Stimulated activated CD4-positive, alpha-beta T cell treated with anti-CD3 and anti-CD28 coated beads, Interleukin-4, amount 100 ng/mL, for 48 hours (primary cell): ENCODE results near the gene BRF1.

Experiments
- DNase-seq, 2 donors: peaks; one replicate each; pipeline ENCODE4 v3.0.0-alpha.2; 2020; ENCODE audit warnings: low read depth in 2 of 2

The BRF1 gene

GRCh38 chr14:105173901-105174894 is 126.6 kb downstream of the BRF1 start:
- no peak for DNase-seq

GRCh38 chr14:105173145-105173544 is 127.7 kb downstream of the BRF1 start:
- no peak for DNase-seq

- no peak for DNase-seq
Measured at GRCh38 chr14:105172476-105172875, 128.3 kb downstream of the BRF1 start.

GRCh38 chr14:105171004-105171673 is 129.7 kb downstream of the BRF1 start:
- DNase-seq, result no peak

- no peak for DNase-seq
Measured at GRCh38 chr14:105169776-105170655, 130.8 kb downstream of the BRF1 start.

- no peak for DNase-seq
Measured at GRCh38 chr14:105168979-105169507, 131.8 kb downstream of the BRF1 start.

- DNase-seq, result peak in 1 of 2 donors; percentile 36
Measured at GRCh38 chr14:105168496-105168978, 132.3 kb downstream of the BRF1 start, which contains the start of gene JAG2. Gene JAG2 (minus strand): TSS chr14:105168776. CDS start chr14:105168420, 356 bp downstream.

GRCh38 chr14:105168093-105168420 is 132.7 kb downstream of the BRF1 start:
- no peak for DNase-seq

GRCh38 chr14:105167303-105168092 is 133.3 kb downstream of the BRF1 start:
- no peak for DNase-seq

- no peak for DNase-seq
Measured at GRCh38 chr14:105166571-105167302, 134.1 kb downstream of the BRF1 start.

GRCh38 chr14:105165761-105166485 is 134.9 kb downstream of the BRF1 start:
- no peak for DNase-seq

- no peak for DNase-seq
Measured at GRCh38 chr14:105165134-105165704, 135.6 kb downstream of the BRF1 start.

- no peak for DNase-seq
Measured at GRCh38 chr14:105163040-105163742, 137.6 kb downstream of the BRF1 start.

- no peak for DNase-seq
Measured at GRCh38 chr14:105162669-105162979, 138.2 kb downstream of the BRF1 start.

GRCh38 chr14:105161964-105162668 is 138.7 kb downstream of the BRF1 start:
- no peak for DNase-seq

- DNase-seq, result no peak
Measured at GRCh38 chr14:105161309-105161708, 139.5 kb downstream of the BRF1 start.

GRCh38 chr14:105160776-105161175 is 140.0 kb downstream of the BRF1 start:
- no peak for DNase-seq

- DNase-seq, result no peak
Measured at GRCh38 chr14:105159344-105159743, 141.5 kb downstream of the BRF1 start.
